Activated CD4-positive, alpha-beta T cell treated with anti-CD3 and anti-CD28 coated beads for 36 hours (primary cell): ENCODE results near the gene MLST8. TPM values are rescaled to one million over a fixed set of nuclear protein-coding genes. Genes with fewer than 3 reads are reported as not detected.

Experiments used
- ATAC-seq: fragments of 200-7000 bp; cut with Tn5 transposase; one replicate; pipeline ENCODE4 v1.10.0; 2021; ENCODE audit warnings: mild to moderate bottlenecking, moderate library complexity
- CTCF ChIA-PET: fragments of 350-600 bp; sonication (Branson Sonifier 250); formaldehyde crosslinking; loops from one replicate; lab custom pipeline; 2021; ENCODE audit warnings: antibody characterized with exemption; lab: Charles Lee
- POLR2A ChIA-PET: fragments of 350-600 bp; sonication (Branson Sonifier 250); formaldehyde crosslinking; loops from one replicate; lab custom pipeline; 2021; ENCODE audit warnings: antibody characterized with exemption, inconsistent platforms; lab: Charles Lee
- DNase-seq: peaks from one replicate; pipeline ENCODE4 v3.0.0-alpha.2; 2020
- H3K27ac Mint-ChIP-seq: one replicate; pipeline ENCODE4 v1.8.0; 2021; ENCODE audit warnings: mixed read lengths
- H3K27me3 Mint-ChIP-seq: one replicate; pipeline ENCODE4 v1.8.0; 2021; ENCODE audit warnings: mixed read lengths
- H3K36me3 Mint-ChIP-seq: one replicate; pipeline ENCODE4 v1.8.0; 2021; ENCODE audit warnings: low read depth, mixed read lengths
- H3K4me1 Mint-ChIP-seq: one replicate; pipeline ENCODE4 v1.8.0; 2021; ENCODE audit warnings: mixed read lengths
- H3K4me3 Mint-ChIP-seq: one replicate; pipeline ENCODE4 v1.8.0; 2021; ENCODE audit warnings: mild to moderate bottlenecking, moderate library complexity, mixed read lengths
- H3K9me3 Mint-ChIP-seq: one replicate; pipeline ENCODE4 v1.8.0; 2021; ENCODE audit warnings: low read depth, mixed read lengths
- intact Hi-C, 2 experiments: fragments of 100-400 bp; cut with DNase I in 1 of 2; cut with micrococcal nuclease in 1 of 2; formaldehyde crosslinking; loops; one replicate each; pipeline versions ENCODE4 v1.14.2 to v1.15.1; 2022 to 2024; cut with DNase I, micrococcal nuclease
- total RNA-seq, 2 experiments: library from RNA; stranded (reverse); gene quantifications; one replicate each; pipeline ENCODE4 v1.2.3, GENCODE V29; 2021

MLST8 gene
- total RNA-seq, 2 experiments from 2014 or later = 61.3 to 76.1 TPM

GRCh38 chr16:2174396-2175131 is 30.7 kb upstream of the MLST8 start:
- POLR2A ChIA-PET = no interaction called here
- CTCF ChIA-PET = interaction anchor here (0.6 kb wide), 1 partner anchor 152 kb away, joined by 3 read pairs; no protein-coding TSS in a partner anchor

DNA sequence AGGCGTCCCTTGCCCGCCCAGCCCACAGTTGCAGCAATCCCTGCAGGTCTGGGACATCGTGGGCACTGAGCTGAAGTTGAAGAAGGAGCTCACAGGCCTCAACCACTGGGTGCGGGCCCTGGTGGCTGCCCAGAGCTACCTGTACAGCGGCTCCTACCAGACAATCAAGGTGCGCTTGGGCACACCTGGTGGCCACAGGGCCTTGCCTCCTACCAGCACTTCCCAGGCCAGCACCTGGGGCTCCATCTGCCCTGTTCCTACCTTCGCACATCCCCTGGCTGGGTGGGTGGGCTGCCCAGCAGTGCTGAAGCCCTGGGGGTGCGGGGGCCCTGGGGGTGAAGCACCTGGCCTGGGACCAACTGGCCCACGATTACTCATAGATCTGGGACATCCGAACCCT is 29.8 kb upstream of the MLST8 start:
- no peak overlapping the region for H3K4me3 Mint-ChIP-seq
- DNase-seq = no peak
- no peak for ATAC-seq
- POLR2A ChIA-PET = no interaction called here
- H3K27me3 Mint-ChIP-seq = no peaks in the 10 kb centered on the region
- H3K36me3 Mint-ChIP-seq = peaks cover 18% of the 10 kb centered on the region
- H3K27ac Mint-ChIP-seq = no peak overlapping the region
- H3K4me1 Mint-ChIP-seq = no peaks in the 10 kb centered on the region
- intact Hi-C loops = no loop called here
- CTCF ChIA-PET = no interaction called here
- H3K9me3 Mint-ChIP-seq = no peaks in the 10 kb centered on the region

More at GRCh38 chr16:2174396-2175131, 30.7 kb upstream of the MLST8 start:
- no peak for DNase-seq
- no peaks in the 10 kb centered on the region for H3K4me1 Mint-ChIP-seq
- H3K27me3 Mint-ChIP-seq = no peaks in the 10 kb centered on the region
- ATAC-seq = no peak
- no peak overlapping the region for H3K4me3 Mint-ChIP-seq
- H3K36me3 Mint-ChIP-seq = peaks cover 18% of the 10 kb centered on the region
- no peak overlapping the region for H3K27ac Mint-ChIP-seq
- H3K9me3 Mint-ChIP-seq = no peaks in the 10 kb centered on the region
- intact Hi-C loops = no loop called here

GRCh38 chr16:2176047-2176446 is 29.2 kb upstream of the MLST8 start:
- ATAC-seq (no peak), DNase-seq (no peak)
- Mint-ChIP-seq H3K4me3 (no peak overlapping the region), H3K27me3 (no peaks in the 10 kb centered on the region), H3K36me3 (peaks cover 18% of the 10 kb centered on the region), H3K9me3 (no peaks in the 10 kb centered on the region), H3K4me1 (no peaks in the 10 kb centered on the region), H3K27ac (no peak overlapping the region)
- intact Hi-C loops = no loop called here
- POLR2A ChIA-PET = no interaction called here
- CTCF ChIA-PET = no interaction called here

DNA sequence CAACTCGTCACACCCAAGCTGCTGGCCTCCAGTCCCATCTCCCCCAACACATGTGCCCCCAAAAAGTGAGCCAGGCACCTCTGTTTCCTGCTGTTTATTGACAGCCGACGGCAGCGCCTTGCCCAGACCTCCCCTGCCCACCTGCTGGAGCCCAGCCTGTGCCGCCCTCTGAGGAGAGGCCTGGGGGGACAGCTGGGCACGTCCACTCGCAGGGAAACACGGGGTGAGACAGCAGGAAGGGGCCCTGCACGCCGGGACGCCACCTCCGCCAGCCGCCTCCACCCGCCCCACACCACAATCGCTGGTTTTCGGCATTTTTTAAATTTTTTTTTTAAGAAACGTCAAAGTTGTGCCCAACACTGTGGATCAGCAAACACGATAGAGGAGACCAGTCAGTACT is 28.2 kb upstream of the MLST8 start:
- ChIA-PET POLR2A (no interaction called here), CTCF (no interaction called here)
- DNase-seq (no peak), ATAC-seq (no peak)
- intact Hi-C loops = no loop called here
- H3K4me3 Mint-ChIP-seq = no peak overlapping the region
- no peaks in the 10 kb centered on the region for H3K27me3 Mint-ChIP-seq
- no peaks in the 10 kb centered on the region for H3K9me3 Mint-ChIP-seq
- H3K4me1 Mint-ChIP-seq = no peaks in the 10 kb centered on the region
- no peak overlapping the region for H3K27ac Mint-ChIP-seq
- H3K36me3 Mint-ChIP-seq = peaks cover 18% of the 10 kb centered on the region

GRCh38 chr16:2177561-2177960 is 27.7 kb upstream of the MLST8 start:
- no peaks in the 10 kb centered on the region for H3K9me3 Mint-ChIP-seq
- peaks cover 18% of the 10 kb centered on the region for H3K36me3 Mint-ChIP-seq
- ATAC-seq (no peak), DNase-seq (no peak)
- no peaks in the 10 kb centered on the region for H3K27me3 Mint-ChIP-seq
- H3K4me3 Mint-ChIP-seq = no peak overlapping the region
- CTCF ChIA-PET = no interaction called here
- POLR2A ChIA-PET = no interaction called here
- no peaks in the 10 kb centered on the region for H3K4me1 Mint-ChIP-seq
- H3K27ac Mint-ChIP-seq = no peak overlapping the region
- intact Hi-C loops = no loop called here

GRCh38 chr16:2178321-2179106 is 26.7 kb upstream of the MLST8 start:
- no peaks in the 10 kb centered on the region for H3K4me1 Mint-ChIP-seq
- ChIA-PET POLR2A (no interaction called here), CTCF (no interaction called here)
- peak; percentile 70 for DNase-seq
- H3K4me3 Mint-ChIP-seq = no peak overlapping the region
- ATAC-seq = peak; percentile 80
- H3K27me3 Mint-ChIP-seq = no peaks in the 10 kb centered on the region
- H3K36me3 Mint-ChIP-seq = peaks cover 16% of the 10 kb centered on the region
- H3K9me3 Mint-ChIP-seq = no peaks in the 10 kb centered on the region
- intact Hi-C loops = loop anchor here in 1 of 2 experiments (1.0 kb wide), 4 partner anchors 27 to 359 kb away; partner anchors contain the start of genes E4F1 and MLST8
- H3K27ac Mint-ChIP-seq = no peak overlapping the region

DNA sequence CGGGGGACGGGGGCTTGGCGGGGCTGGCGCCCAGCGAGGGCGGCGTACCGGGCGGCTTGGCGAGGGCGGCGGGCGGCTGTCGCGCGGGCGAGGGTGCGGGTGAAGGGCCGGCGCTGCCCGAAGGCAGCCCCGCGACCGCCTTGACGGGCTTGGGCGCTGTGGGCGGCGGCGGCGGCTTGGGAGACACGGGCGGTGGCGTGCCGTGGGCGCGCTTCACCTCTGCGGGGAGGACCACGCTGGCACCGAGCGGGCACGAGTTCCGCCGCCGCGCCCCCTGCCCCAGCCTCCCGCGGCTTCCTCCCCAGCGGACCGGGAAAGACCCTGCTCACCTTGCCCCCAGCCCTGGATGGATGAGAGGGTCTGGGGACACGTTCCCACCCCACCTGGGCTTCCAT is 26.1 kb upstream of the MLST8 start:
- no peak for ATAC-seq
- Mint-ChIP-seq H3K36me3 (peaks cover 12% of the 10 kb centered on the region), H3K27ac (no peak overlapping the region), H3K4me1 (no peaks in the 10 kb centered on the region), H3K27me3 (no peaks in the 10 kb centered on the region), H3K4me3 (no peak overlapping the region), H3K9me3 (no peaks in the 10 kb centered on the region)
- POLR2A ChIA-PET = no interaction called here
- CTCF ChIA-PET = no interaction called here
- DNase-seq = no peak
- intact Hi-C loops = no loop called here

- intact Hi-C loops = no loop called here
- ChIA-PET POLR2A (no interaction called here), CTCF (no interaction called here)
- ATAC-seq (no peak), DNase-seq (no peak)
- Mint-ChIP-seq H3K27me3 (no peaks in the 10 kb centered on the region), H3K36me3 (peaks cover 8% of the 10 kb centered on the region), H3K27ac (no peak overlapping the region), H3K4me1 (no peaks in the 10 kb centered on the region), H3K4me3 (no peak overlapping the region), H3K9me3 (no peaks in the 10 kb centered on the region)
Measured at GRCh38 chr16:2179576-2179975, 25.7 kb upstream of the MLST8 start.

GRCh38 chr16:2180461-2180860 is 24.8 kb upstream of the MLST8 start:
- DNase-seq = no peak
- Mint-ChIP-seq H3K9me3 (no peaks in the 10 kb centered on the region), H3K4me3 (no peak overlapping the region), H3K27me3 (no peaks in the 10 kb centered on the region), H3K4me1 (no peaks in the 10 kb centered on the region), H3K36me3 (peaks cover 8% of the 10 kb centered on the region), H3K27ac (no peak overlapping the region)
- no peak for ATAC-seq
- intact Hi-C loops = no loop called here
- CTCF ChIA-PET = no interaction called here
- POLR2A ChIA-PET = no interaction called here

DNA sequence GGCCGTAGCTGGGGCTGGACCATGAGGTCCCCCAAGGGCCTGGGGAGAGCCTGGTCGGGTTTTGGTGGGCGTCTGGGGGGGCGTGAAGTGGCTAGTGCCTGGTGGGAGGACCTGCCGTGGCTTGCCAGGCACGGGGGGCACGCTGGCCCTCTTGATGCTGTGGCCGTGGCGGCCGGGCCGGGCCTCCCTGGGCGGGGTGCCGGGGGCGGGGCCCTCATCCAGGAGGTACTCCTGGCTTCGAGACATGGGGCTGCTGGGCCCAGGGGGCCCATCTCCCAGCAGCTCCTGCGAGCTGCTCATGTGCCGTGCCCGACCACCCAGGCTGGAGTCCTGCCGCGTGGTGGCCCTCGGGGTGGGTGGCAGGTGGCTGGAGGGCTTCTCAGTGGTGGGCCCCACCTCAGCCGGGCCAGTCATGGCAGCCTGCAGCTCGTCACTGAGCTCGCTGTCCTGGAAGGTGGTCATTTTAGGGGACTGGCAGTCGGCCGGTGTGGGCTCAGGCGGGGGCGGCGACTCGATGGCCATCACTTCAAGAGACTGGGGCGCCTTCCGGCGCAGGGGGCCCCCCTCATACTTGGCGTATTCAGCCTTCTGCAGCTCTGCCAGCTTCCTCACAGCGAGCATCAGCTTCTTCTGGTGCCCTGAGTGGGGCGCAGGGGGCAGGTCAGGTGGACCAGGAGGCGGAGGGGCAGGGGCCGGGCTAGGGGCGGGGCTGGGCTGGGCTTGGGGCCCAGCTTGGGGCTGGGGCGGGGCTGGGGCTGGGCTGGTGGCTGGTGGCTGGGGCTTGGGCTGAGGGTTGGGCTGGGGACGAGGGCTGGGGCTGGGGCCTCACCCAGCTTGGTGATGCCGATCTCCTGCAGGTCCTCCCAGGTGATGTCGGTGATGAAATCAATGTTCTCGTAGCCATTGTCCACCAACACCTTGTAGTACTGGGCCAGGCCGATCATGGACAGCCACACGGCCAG is 24.0 kb upstream of the MLST8 start:
- no peaks in the 10 kb centered on the region for H3K9me3 Mint-ChIP-seq
- H3K27ac Mint-ChIP-seq = no peak overlapping the region
- H3K36me3 Mint-ChIP-seq = peaks cover 4% of the 10 kb centered on the region
- peak; percentile 23 for DNase-seq
- H3K4me3 Mint-ChIP-seq = no peak overlapping the region
- H3K27me3 Mint-ChIP-seq = no peaks in the 10 kb centered on the region
- POLR2A ChIA-PET = interaction anchor here (0.5 to 1.4 kb wide), 2 partner anchors 26 to 121 kb away, joined by 3 to 6 read pairs; partner anchors contain the start of gene TRAF7
- CTCF ChIA-PET = no interaction called here
- intact Hi-C loops = no loop called here
- no peak for ATAC-seq
- no peaks in the 10 kb centered on the region for H3K4me1 Mint-ChIP-seq

DNA sequence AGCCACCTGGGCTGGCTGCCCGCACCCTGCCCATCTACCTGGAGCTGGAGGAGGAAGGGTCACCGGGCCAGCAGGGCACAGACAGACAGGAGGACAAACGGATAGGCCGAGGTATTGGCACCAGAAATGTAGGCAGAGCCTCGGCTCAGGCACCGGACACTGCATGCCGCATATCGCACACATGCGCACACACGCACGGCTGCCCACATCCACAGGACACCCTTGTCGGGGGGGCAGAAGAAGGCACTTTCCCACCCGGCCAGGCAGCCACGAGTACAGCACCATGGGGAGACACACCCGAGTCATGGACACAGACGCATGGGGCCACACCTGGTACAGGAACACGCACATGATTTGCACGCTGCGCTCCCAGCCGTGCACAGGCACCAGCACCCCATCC is 23.3 kb upstream of the MLST8 start:
- no peak for DNase-seq
- Mint-ChIP-seq H3K4me1 (no peaks in the 10 kb centered on the region), H3K4me3 (no peak overlapping the region), H3K36me3 (peaks cover 3% of the 10 kb centered on the region), H3K27me3 (no peaks in the 10 kb centered on the region), H3K9me3 (no peaks in the 10 kb centered on the region), H3K27ac (no peak overlapping the region)
- ChIA-PET CTCF (no interaction called here), POLR2A (interaction anchor here (1.4 kb wide), 1 partner anchor 26 kb away, joined by 6 read pairs; the partner anchor contains the start of gene TRAF7)
- intact Hi-C loops = no loop called here
- no peak for ATAC-seq
